IMR-90 (cell line): ENCODE results near the gene CTSL.

ENCODE experiments used
- CTCF ChIP-seq: conservative IDR thresholded peaks from 2 replicates; pipeline ENCODE4 v1.5.1; 2012; ENCODE audit warnings: mild to moderate bottlenecking, low read depth, low read length, improper control_type of control experiment
- POLR2A ChIP-seq: IDR thresholded peaks from 2 replicates; pipeline ENCODE4 v1.6.1; 2012; ENCODE audit warnings: mild to moderate bottlenecking, low read depth, low read length
- RAD21 ChIP-seq: IDR thresholded peaks from 2 replicates; pipeline ENCODE4 v1.6.1; 2012; ENCODE audit warnings: low read length, improper control_type of control experiment

GRCh38 chr9:87708546-87708945 lies 17.4 kb upstream of the CTSL start:
- TF ChIP-seq POLR2A: no peak
- TF ChIP-seq CTCF: no peak
- TF ChIP-seq RAD21: no peak
